HCT116 (cell line): Measurements from ENCODE around the gene FNBP1. TPM values are rescaled to one million over a fixed set of nuclear protein-coding genes. Genes with fewer than 3 reads are reported as not detected.

Source experiments
- ATAC-seq: fragments of 200-7000 bp; cut with Tn5 transposase; 2 replicates; pipeline ENCODE4 v1.9.1; 2020; ENCODE audit warnings: mild to moderate bottlenecking, moderate library complexity
- BruUV-seq: library from RNA; stranded (reverse); fragments of 400-500 nt; replicated peaks from 2 replicates; lab custom pipeline; 2021; lab: Mats Ljungman, UMichigan
- CTCF ChIA-PET: fragments of 300-600 bp; sonication (Branson Sonifier 250); formaldehyde crosslinking; loops from one replicate; lab custom pipeline; 2021; ENCODE audit warnings: antibody characterized with exemption; lab: Charles Lee
- POLR2A ChIA-PET: fragments of 300-600, 350-600 bp; sonication (Branson Sonifier 250); formaldehyde crosslinking; loops from one replicate; lab custom pipeline; 2021; ENCODE audit warnings: antibody characterized with exemption; lab: Charles Lee
- RAD21 ChIA-PET, 2 experiments: fragments of 300-600 bp; sonication (Branson Sonifier 250); formaldehyde crosslinking; loops; one replicate each; lab custom pipeline; 2023; ENCODE audit warnings: low total read pairs in 2 of 2; ENCODE audit not compliant: uncharacterized antibody in 2 of 2, unreplicated experiment in 2 of 2, low non-redundant PET in 1 of 2; lab: Charles Lee
- DNase-seq: peaks from one replicate; pipeline ENCODE4 v3.0.0-alpha.2; 2010; ENCODE audit warnings: low read depth, low spot score
- H2AFZ ChIP-seq: fragments of 200-600 bp; shearing (Covaris generic), sonication (generic); 2 replicates; pipeline ENCODE4 v1.6.1; 2017; ENCODE audit warnings: low read depth, mixed run types, mixed read lengths, antibody characterized with exemption, low read length; ENCODE audit not compliant: poor library complexity, severe bottlenecking
- H3K27ac ChIP-seq: 2 replicates; pipeline ENCODE4 v1.5.1; 2012; ENCODE audit warnings: low read depth, low read length
- H3K27me3 ChIP-seq: fragments of 200-600 bp; sonication (generic); 2 replicates; pipeline ENCODE4 v1.6.1; 2016; ENCODE audit warnings: mixed run types, low read length, mixed read lengths; ENCODE audit not compliant: insufficient read depth
- H3K36me3 ChIP-seq, 2 experiments: fragments of 200-500 bp in 1 of 2; fragments of 200-600 bp in 1 of 2; sonication (Bioruptor generic) in 1 of 2; sonication (generic) in 1 of 2; 2 replicates each; pipeline versions ENCODE4 v1.5.1 to v1.6.1; 2014 to 2016; ENCODE audit warnings: low read length in 2 of 2, inconsistent platforms in 1 of 2, mixed read lengths in 1 of 2, mixed run types in 1 of 2; ENCODE audit not compliant: insufficient read depth in 2 of 2, control insufficient read depth in 1 of 2
- H3K4me1 ChIP-seq, 2 experiments: fragments of 200-600 bp in 1 of 2; sonication (generic) in 1 of 2; 2 replicates each; pipeline versions ENCODE4 v1.5.1 to v1.6.1; 2012 to 2017; ENCODE audit warnings: low read length in 2 of 2, inconsistent platforms in 1 of 2, mild to moderate bottlenecking in 1 of 2, mixed read lengths in 1 of 2, mixed run types in 1 of 2, moderate library complexity in 1 of 2; ENCODE audit not compliant: insufficient read depth in 2 of 2, control insufficient read depth in 1 of 2
- H3K4me2 ChIP-seq: fragments of 200-600 bp; sonication (generic); 2 replicates; pipeline ENCODE4 v1.6.1; 2017; ENCODE audit warnings: mixed run types, low read length, mixed read lengths
- H3K4me3 ChIP-seq, 2 experiments: fragments of 200-600 bp in 1 of 2; sonication (generic) in 1 of 2; replicated peaks in 1 of 2; 2 replicates each; pipeline ENCODE4 v1.5.1; 2011 to 2016; ENCODE audit warnings: low read length in 2 of 2, control low read depth in 1 of 2, low read depth in 1 of 2, mild to moderate bottlenecking in 1 of 2, mixed read lengths in 1 of 2, mixed run types in 1 of 2
- H3K79me2 ChIP-seq: fragments of 200-600 bp; sonication (generic); 2 replicates; pipeline ENCODE4 v1.6.1; 2017; ENCODE audit warnings: mild to moderate bottlenecking, mixed run types, low read length, moderate library complexity, mixed read lengths; ENCODE audit not compliant: insufficient read depth
- H3K9ac ChIP-seq: fragments of 200-600 bp; sonication (generic); 2 replicates; pipeline ENCODE4 v1.6.1; 2016; ENCODE audit warnings: low read length, mixed read lengths
- H3K9me2 ChIP-seq: fragments of 200-600 bp; sonication (generic), shearing (Covaris generic); 2 replicates; pipeline ENCODE4 v1.6.1; 2017; ENCODE audit warnings: mixed run types, mild to moderate bottlenecking, moderate library complexity; ENCODE audit not compliant: insufficient read depth
- H3K9me3 ChIP-seq, 2 experiments: fragments of 200-500 bp in 1 of 2; fragments of 200-600 bp in 1 of 2; sonication (Bioruptor generic) in 1 of 2; sonication (generic) in 1 of 2; 2 replicates each; pipeline ENCODE4 v1.6.1; 2014 to 2017; ENCODE audit warnings: low read length in 2 of 2, mixed read lengths in 2 of 2, inconsistent platforms in 1 of 2, low read depth in 1 of 2, mild to moderate bottlenecking in 1 of 2, mixed run types in 1 of 2, moderate library complexity in 1 of 2; ENCODE audit not compliant: control insufficient read depth in 1 of 2, insufficient read depth in 1 of 2
- H4K20me1 ChIP-seq: fragments of 200-600 bp; sonication (generic), shearing (Covaris generic); 2 replicates; pipeline ENCODE4 v1.6.1; 2017; ENCODE audit warnings: mixed run types, mild to moderate bottlenecking, moderate library complexity; ENCODE audit not compliant: insufficient read depth
- EGR1 ChIP-seq: IDR thresholded peaks from 2 replicates; pipeline ENCODE4 v1.6.1; 2012; ENCODE audit warnings: low read depth
- ELF1 ChIP-seq: IDR thresholded peaks from 2 replicates; pipeline ENCODE4 v1.6.1; 2012; ENCODE audit warnings: low read depth, borderline replicate concordance
- FOSL1 ChIP-seq: IDR thresholded peaks from 2 replicates; pipeline ENCODE4 v1.6.1; 2012; ENCODE audit warnings: low read depth
- JUND ChIP-seq: IDR thresholded peaks from 2 replicates; pipeline ENCODE4 v1.6.1; 2012
- SP1 ChIP-seq: IDR thresholded peaks from 2 replicates; pipeline ENCODE4 v1.6.1; 2012; ENCODE audit warnings: low read depth
- SRF ChIP-seq: IDR thresholded peaks from 2 replicates; pipeline ENCODE4 v1.6.1; 2012; ENCODE audit warnings: low read depth
- TCF7L2 ChIP-seq: IDR thresholded peaks from 2 replicates; pipeline ENCODE4 v1.7.0; 2011; ENCODE audit warnings: borderline replicate concordance, inconsistent platforms; ENCODE audit not compliant: insufficient read depth, insufficient read length; ENCODE audit errors: extremely low read depth
- ZFX ChIP-seq: fragments of 450-650 bp; IDR thresholded peaks from 2 replicates; pipeline ENCODE4 v1.6.1; 2017
- ZNF274 ChIP-seq: fragments of 200-500 bp; sonication (Bioruptor generic); IDR thresholded peaks from 2 replicates; pipeline ENCODE4 v1.6.1; 2014; ENCODE audit warnings: mild to moderate bottlenecking, low read depth, low read length, inconsistent platforms
- intact Hi-C: fragments of 100-400 bp; cut with micrococcal nuclease; formaldehyde crosslinking; loops from 2 replicates; pipeline ENCODE4 v1.10.0; 2022
- total RNA-seq: library from RNA; stranded (reverse); gene quantifications from one replicate; pipeline ENCODE4 v1.2.1, GENCODE V29; 2021; ENCODE audit not compliant: unreplicated experiment
- TF ChIP-seq, protein P1 (sequence below): IDR thresholded peaks from 2 replicates; pipeline ENCODE4 v1.6.1; 2012; ENCODE audit warnings: low read depth
- TF ChIP-seq, protein P2 (sequence below): IDR thresholded peaks from 2 replicates; pipeline ENCODE4 v1.6.1; 2011; ENCODE audit warnings: mild to moderate bottlenecking, low read length, moderate library complexity; ENCODE audit not compliant: insufficient replicate concordance; ENCODE audit errors: extremely low read depth

The FNBP1 gene
- total RNA-seq, 1 experiment from 2014 or later = 25.0 TPM

DNA sequence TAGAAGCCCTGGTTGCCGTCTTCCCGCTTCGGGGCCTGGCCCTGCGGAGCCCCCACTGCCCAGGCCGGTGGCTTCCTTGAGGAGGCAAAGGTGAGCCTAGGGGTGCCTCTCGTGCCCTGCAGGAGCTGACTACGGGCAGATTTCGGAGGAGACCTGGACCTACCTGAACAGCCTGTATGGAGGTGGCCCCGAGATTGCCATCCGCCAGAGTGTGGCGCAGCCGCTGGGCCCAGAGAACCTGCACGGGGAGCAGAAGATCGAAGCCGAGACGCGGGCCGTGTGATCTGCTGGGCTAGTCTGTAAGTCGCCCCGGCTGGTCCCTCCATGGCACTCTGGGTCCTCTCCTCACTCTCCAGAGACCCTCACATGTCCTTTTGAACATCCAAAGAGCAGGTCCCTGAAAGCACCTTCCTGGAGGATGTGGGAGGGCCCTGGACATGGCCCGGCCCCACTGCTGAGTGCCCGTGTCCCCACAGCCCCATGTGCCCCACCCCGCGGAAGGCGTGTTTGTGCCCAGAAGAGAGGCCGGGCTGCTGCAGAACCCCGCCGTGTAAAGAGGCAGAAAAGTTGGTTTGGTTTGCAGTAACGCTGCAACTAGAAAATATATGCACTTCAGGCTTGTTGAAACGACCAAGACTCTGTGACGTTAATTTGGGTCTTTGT lies 162.9 kb downstream of the FNBP1 start (continued):
- TF ChIP-seq, protein P1, sequence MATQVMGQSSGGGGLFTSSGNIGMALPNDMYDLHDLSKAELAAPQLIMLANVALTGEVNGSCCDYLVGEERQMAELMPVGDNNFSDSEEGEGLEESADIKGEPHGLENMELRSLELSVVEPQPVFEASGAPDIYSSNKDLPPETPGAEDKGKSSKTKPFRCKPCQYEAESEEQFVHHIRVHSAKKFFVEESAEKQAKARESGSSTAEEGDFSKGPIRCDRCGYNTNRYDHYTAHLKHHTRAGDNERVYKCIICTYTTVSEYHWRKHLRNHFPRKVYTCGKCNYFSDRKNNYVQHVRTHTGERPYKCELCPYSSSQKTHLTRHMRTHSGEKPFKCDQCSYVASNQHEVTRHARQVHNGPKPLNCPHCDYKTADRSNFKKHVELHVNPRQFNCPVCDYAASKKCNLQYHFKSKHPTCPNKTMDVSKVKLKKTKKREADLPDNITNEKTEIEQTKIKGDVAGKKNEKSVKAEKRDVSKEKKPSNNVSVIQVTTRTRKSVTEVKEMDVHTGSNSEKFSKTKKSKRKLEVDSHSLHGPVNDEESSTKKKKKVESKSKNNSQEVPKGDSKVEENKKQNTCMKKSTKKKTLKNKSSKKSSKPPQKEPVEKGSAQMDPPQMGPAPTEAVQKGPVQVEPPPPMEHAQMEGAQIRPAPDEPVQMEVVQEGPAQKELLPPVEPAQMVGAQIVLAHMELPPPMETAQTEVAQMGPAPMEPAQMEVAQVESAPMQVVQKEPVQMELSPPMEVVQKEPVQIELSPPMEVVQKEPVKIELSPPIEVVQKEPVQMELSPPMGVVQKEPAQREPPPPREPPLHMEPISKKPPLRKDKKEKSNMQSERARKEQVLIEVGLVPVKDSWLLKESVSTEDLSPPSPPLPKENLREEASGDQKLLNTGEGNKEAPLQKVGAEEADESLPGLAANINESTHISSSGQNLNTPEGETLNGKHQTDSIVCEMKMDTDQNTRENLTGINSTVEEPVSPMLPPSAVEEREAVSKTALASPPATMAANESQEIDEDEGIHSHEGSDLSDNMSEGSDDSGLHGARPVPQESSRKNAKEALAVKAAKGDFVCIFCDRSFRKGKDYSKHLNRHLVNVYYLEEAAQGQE = no peak
- TF ChIP-seq ZFX = no peak

- Histone ChIP-seq H3K79me2 (no peaks in the 10 kb centered on the region), H3K4me1 (peaks cover 4 to 7% of the 10 kb centered on the region in 2 experiments; a peak in 3 of 4 replicates), H3K9me2 (no peaks in the 10 kb centered on the region), H4K20me1 (no peaks in the 10 kb centered on the region), H3K27ac (no peak overlapping the region), H2AFZ (no peak overlapping the region), H3K36me3 (no peaks in the 10 kb centered on the region), H3K27me3 (no peaks in the 10 kb centered on the region), H3K9me3 (no peaks in the 10 kb centered on the region), H3K4me3 (no peak overlapping the region), H3K9ac (no peak overlapping the region), H3K4me2 (no peak overlapping the region)
- BruUV-seq = no TSS peak
- ChIA-PET POLR2A (no interaction called here), CTCF (no interaction called here), RAD21 (no interaction called here)
- TF ChIP-seq SP1 = no peak
- no peak for TF ChIP-seq SRF
- TF ChIP-seq JUND = no peak
- no peak for TF ChIP-seq ELF1
- no peak for TF ChIP-seq EGR1
- no peak for TF ChIP-seq FOSL1
- TF ChIP-seq TCF7L2 = no peak
- TF ChIP-seq, protein P2, sequence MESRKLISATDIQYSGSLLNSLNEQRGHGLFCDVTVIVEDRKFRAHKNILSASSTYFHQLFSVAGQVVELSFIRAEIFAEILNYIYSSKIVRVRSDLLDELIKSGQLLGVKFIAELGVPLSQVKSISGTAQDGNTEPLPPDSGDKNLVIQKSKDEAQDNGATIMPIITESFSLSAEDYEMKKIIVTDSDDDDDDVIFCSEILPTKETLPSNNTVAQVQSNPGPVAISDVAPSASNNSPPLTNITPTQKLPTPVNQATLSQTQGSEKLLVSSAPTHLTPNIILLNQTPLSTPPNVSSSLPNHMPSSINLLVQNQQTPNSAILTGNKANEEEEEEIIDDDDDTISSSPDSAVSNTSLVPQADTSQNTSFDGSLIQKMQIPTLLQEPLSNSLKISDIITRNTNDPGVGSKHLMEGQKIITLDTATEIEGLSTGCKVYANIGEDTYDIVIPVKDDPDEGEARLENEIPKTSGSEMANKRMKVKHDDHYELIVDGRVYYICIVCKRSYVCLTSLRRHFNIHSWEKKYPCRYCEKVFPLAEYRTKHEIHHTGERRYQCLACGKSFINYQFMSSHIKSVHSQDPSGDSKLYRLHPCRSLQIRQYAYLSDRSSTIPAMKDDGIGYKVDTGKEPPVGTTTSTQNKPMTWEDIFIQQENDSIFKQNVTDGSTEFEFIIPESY = no peak
- TF ChIP-seq ZNF274 = no peak
- intact Hi-C loops = no loop called here
- ATAC-seq = no peak
- no peak for DNase-seq
Measured at GRCh38 chr9:129879103-129879699, 163.8 kb downstream of the FNBP1 start.
